HEK293T (cell line): Measurements from ENCODE around the gene HDAC10.
A peak's percentile ranks its signal among the peaks of the same experiment; 100 is the strongest.

Experiments
- CTCF ChIA-PET: fragments of 350-600 bp; formaldehyde crosslinking; extraction: SDS; loops from one replicate; lab custom pipeline; 2021; ENCODE audit warnings: antibody characterized with exemption, inconsistent platforms; lab: Yijun Ruan, JAX
- POLR2A ChIA-PET: fragments of 350-600 bp; formaldehyde crosslinking; extraction: SDS; loops from one replicate; lab custom pipeline; 2020; ENCODE audit warnings: antibody characterized with exemption, inconsistent platforms; lab: Yijun Ruan, JAX
- DNase-seq: peaks from one replicate; pipeline ENCODE4 v3.0.0; 2012; ENCODE audit warnings: mixed read lengths; ENCODE audit errors: extremely low spot score
- ARNT ChIP-seq: fragments of 450-650 bp; IDR thresholded peaks from 2 replicates; pipeline ENCODE4 v1.6.1; 2017; ENCODE audit warnings: mild to moderate bottlenecking
- BHLHE40 ChIP-seq: fragments of 450-650 bp; IDR thresholded peaks from 2 replicates; pipeline ENCODE4 v1.6.1; 2016; ENCODE audit warnings: mild to moderate bottlenecking, moderate library complexity, borderline replicate concordance
- CTBP1 ChIP-seq: fragments of 450-650 bp; IDR thresholded peaks from 2 replicates; pipeline ENCODE4 v1.6.1; 2016; ENCODE audit warnings: borderline replicate concordance
- ELF4 ChIP-seq: fragments of 450-650 bp; IDR thresholded peaks from 2 replicates; pipeline ENCODE4 v1.6.1; 2017; ENCODE audit warnings: antibody characterized with exemption
- FOXA1 ChIP-seq: fragments of 450-650 bp; IDR thresholded peaks from 2 replicates; pipeline ENCODE4 v1.6.1; 2016; ENCODE audit warnings: mild to moderate bottlenecking
- FOXK2 ChIP-seq: fragments of 450-650 bp; IDR thresholded peaks from 2 replicates; pipeline ENCODE4 v1.6.1; 2016; ENCODE audit warnings: mild to moderate bottlenecking
- FOXM1 ChIP-seq: fragments of 450-650 bp; IDR thresholded peaks from 2 replicates; pipeline ENCODE4 v1.6.1; 2017; ENCODE audit warnings: mild to moderate bottlenecking, borderline replicate concordance
- HDGF ChIP-seq: fragments of 450-650 bp; IDR thresholded peaks from 2 replicates; pipeline ENCODE4 v1.6.1; 2017; ENCODE audit warnings: antibody characterized with exemption, borderline replicate concordance
- L3MBTL2 ChIP-seq: fragments of 450-650 bp; conservative IDR thresholded peaks from 2 replicates; pipeline ENCODE4 v1.6.1; 2016; ENCODE audit warnings: mild to moderate bottlenecking
- LEF1 ChIP-seq: fragments of 450-650 bp; IDR thresholded peaks from 2 replicates; pipeline ENCODE4 v1.6.1; 2017; ENCODE audit warnings: mild to moderate bottlenecking, borderline replicate concordance
- NFRKB ChIP-seq: fragments of 450-650 bp; IDR thresholded peaks from 2 replicates; pipeline ENCODE4 v1.6.1; 2016; ENCODE audit warnings: mild to moderate bottlenecking, moderate library complexity
- PKNOX1 ChIP-seq: fragments of 450-650 bp; IDR thresholded peaks from 2 replicates; pipeline ENCODE4 v1.6.1; 2016
- SP1 ChIP-seq: fragments of 450-650 bp; IDR thresholded peaks from 2 replicates; pipeline ENCODE4 v1.6.1; 2017
- SUZ12 ChIP-seq: fragments of 450-650 bp; IDR thresholded peaks from 2 replicates; pipeline ENCODE4 v1.6.1; 2016; ENCODE audit warnings: mild to moderate bottlenecking
- TARDBP ChIP-seq: fragments of 450-650 bp; IDR thresholded peaks from 2 replicates; pipeline ENCODE4 v1.6.1; 2016
- ZNF384 ChIP-seq: fragments of 450-650 bp; IDR thresholded peaks from 2 replicates; pipeline ENCODE4 v1.6.1; 2016

The HDAC10 gene

GRCh38 chr22:50242406-50242949 lies 8.6 kb downstream of the HDAC10 start:
- DNase-seq = no peak
- TF ChIP-seq PKNOX1 = 0 out of 2 replicates have a peak, but pooled peaks have one; percentile 29
- peak; percentile 32; the same call in 1 of the 2 replicates for TF ChIP-seq L3MBTL2
- no peak for TF ChIP-seq CTBP1
- ChIA-PET CTCF (interaction anchor here (0.6 to 1.4 kb wide), 6 partner anchors 10 to 255 kb away, joined by 3 to 9 read pairs (median 4); no protein-coding TSS in a partner anchor), POLR2A (interaction anchor here (0.6 to 0.7 kb wide), 2 partner anchors 9 to 19 kb away, joined by 3 to 4 read pairs; partner anchors contain the start of gene MAPK12)

DNA sequence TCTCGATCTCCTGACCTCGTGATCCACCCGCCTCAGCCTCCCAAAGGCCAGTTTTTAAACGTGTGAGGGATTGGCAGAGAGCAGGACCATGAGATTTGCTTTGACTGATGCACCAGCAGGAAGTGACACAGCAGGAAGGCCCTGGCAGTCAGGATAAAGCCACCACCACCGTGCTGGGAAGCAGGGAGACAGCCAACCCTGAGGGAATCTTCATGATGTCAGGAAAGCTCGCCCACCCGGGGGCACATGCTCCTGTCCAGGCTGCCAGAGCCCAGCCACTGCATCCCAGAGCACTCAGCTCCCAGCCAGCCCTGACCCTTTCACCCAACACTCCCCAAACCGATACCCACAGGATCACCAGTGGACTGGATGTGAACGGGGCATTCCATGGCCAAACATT lies 12.3 kb downstream of the HDAC10 start:
- ChIA-PET POLR2A (no interaction called here), CTCF (no interaction called here)
- TF ChIP-seq FOXM1 = no peak
- TF ChIP-seq FOXK2 = no peak
- no peak for TF ChIP-seq BHLHE40
- TF ChIP-seq ARNT = no peak
- no peak for TF ChIP-seq ZNF384
- TF ChIP-seq PKNOX1 = no peak
- no peak for TF ChIP-seq L3MBTL2
- TF ChIP-seq CTBP1 = no peak
- no peak for TF ChIP-seq FOXA1
- no peak for TF ChIP-seq SP1
- no peak for TF ChIP-seq LEF1
- no peak for TF ChIP-seq NFRKB
- TF ChIP-seq SUZ12 = no peak
- no peak for TF ChIP-seq HDGF
- no peak for TF ChIP-seq ELF4
- no peak for TF ChIP-seq TARDBP
- DNase-seq = no peak

DNA sequence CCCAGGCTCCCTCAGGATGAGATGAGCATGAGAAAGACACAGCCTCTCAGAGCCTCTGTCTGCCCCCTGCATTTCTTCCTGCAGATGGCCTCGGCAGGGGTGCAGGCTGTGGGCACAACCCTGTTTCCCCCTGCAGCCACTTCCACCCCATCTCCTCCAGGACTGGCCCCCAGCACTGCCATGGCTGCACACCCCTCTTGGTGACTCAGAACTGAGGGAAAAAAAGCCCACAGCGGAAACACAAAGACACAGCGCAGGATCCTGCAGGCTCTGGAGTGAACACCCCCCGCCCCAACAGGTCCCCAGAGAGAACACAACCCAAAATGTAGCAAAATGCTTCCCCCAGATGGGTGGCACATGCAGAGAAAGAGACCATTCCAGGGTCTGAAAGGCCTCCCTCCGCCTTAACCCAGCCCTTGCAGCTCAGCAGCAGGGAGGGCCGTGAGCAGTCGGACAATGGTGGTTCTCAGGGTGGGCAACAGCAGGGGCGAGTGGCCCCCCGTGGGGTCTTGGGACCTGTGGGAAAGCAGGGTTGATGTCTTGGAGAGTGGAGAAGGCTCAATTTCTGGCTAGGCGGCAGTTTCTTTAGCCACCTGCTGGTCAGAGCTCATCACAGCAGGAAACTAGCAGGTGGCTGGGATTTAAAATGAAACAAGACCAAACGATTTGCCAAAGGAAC lies 14.2 kb downstream of the HDAC10 start:
- ChIA-PET CTCF (interaction anchor here (1.4 kb wide), 1 partner anchor 13 kb away, joined by 3 read pairs; no protein-coding TSS in a partner anchor), POLR2A (no interaction called here)
- TF ChIP-seq SUZ12 (no peak), CTBP1 (no peak), ARNT (no peak), ZNF384 (no peak), NFRKB (no peak), TARDBP (no peak), FOXK2 (no peak), BHLHE40 (no peak), FOXA1 (no peak), PKNOX1 (no peak), SP1 (no peak)
- DNase-seq = no peak

GRCh38 chr22:50233223-50233622 lies 17.8 kb downstream of the HDAC10 start:
- CTCF ChIA-PET = interaction anchor here (0.6 to 1.0 kb wide), 2 partner anchors 109 to 315 kb away, joined by 3 to 6 read pairs; partner anchors contain the start of gene ALG12
- no peak for DNase-seq
- POLR2A ChIA-PET = interaction anchor here (0.5 kb wide), 1 partner anchor 337 kb away, joined by 3 read pairs; no protein-coding TSS in a partner anchor
- TF ChIP-seq ELF4 = no peak
- TF ChIP-seq SP1 = no peak
- no peak for TF ChIP-seq HDGF
- no peak for TF ChIP-seq ARNT
- TF ChIP-seq LEF1 = no peak
- TF ChIP-seq BHLHE40 = no peak
- no peak for TF ChIP-seq TARDBP
- TF ChIP-seq NFRKB = no peak
- no peak for TF ChIP-seq CTBP1
- no peak for TF ChIP-seq SUZ12
- TF ChIP-seq FOXK2 = no peak
- TF ChIP-seq FOXA1 = no peak
- no peak for TF ChIP-seq ZNF384
- no peak for TF ChIP-seq FOXM1
- no peak for TF ChIP-seq PKNOX1
- TF ChIP-seq L3MBTL2 = no peak

DNA sequence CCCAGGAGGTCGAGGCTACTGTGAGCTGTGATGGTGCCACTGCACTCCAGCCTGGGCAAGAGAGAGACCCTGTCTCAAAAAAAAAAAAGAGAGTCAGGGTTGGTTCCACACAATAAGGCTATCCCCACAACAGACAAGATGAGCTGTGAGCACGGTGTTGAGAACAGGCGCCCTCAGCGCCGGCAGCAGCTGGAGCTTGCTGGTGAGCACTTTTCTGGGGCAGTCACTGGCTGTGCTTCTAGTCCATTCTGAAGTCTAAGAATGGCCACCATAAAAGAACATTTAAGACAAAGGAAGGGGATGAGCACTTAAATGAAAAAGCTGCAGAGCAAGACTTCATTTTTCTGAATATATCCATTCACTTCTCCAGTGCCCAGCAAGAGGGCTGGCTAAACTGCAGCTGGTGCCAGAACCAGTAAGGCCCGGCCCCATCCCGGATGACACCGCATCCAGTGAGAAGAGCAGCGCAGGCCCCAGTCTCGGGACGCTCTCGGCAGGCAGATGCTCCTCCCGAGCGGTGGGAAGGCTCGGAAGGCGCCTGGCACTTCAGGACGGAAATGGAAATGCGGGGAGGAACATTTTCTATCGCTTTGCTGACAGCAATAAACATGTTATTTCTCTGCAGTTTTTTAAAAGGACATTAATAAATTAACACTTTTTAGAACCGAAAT lies 18.4 kb downstream of the HDAC10 start:
- CTCF ChIA-PET = interaction anchor here (0.6 to 1.0 kb wide), 3 partner anchors 71 to 315 kb away, joined by 3 to 6 read pairs (median 6); partner anchors contain the start of gene ALG12
- TF ChIP-seq NFRKB (no peak), ZNF384 (no peak), ELF4 (no peak), SP1 (no peak)
- no peak for DNase-seq
- POLR2A ChIA-PET = interaction anchor here (0.5 kb wide), 1 partner anchor 336 kb away, joined by 3 read pairs; no protein-coding TSS in a partner anchor
